Liver (tissue), 3 donors: Measurements from ENCODE around the gene MANBA.

Source experiments
- ATF3 ChIP-seq: IDR thresholded peaks from 2 replicates; pipeline ENCODE4 v1.6.1; 2016; ENCODE audit warnings: antibody characterized with exemption
- EGR1 ChIP-seq, 2 donors: IDR thresholded peaks; 2 replicates each; pipeline ENCODE4 v1.6.1; 2016 to 2018; ENCODE audit warnings: antibody characterized with exemption in 2 of 2, low read depth in 2 of 2
- GABPA ChIP-seq, 2 donors: IDR thresholded peaks in 1 of 2; conservative IDR thresholded peaks in 1 of 2; 2 replicates each; pipeline ENCODE4 v1.6.1; 2016; ENCODE audit warnings: antibody characterized with exemption in 2 of 2, mild to moderate bottlenecking in 1 of 2, moderate library complexity in 1 of 2
- HNF4A ChIP-seq, 2 donors: conservative IDR thresholded peaks; 2 replicates each; pipeline ENCODE4 v1.6.1; 2016; ENCODE audit warnings: antibody characterized with exemption in 2 of 2, mild to moderate bottlenecking in 2 of 2
- JUND ChIP-seq, 2 donors: IDR thresholded peaks; 2 replicates each; pipeline ENCODE4 v1.6.1; 2016; ENCODE audit warnings: antibody characterized with exemption in 2 of 2
- RAD21 ChIP-seq, 2 donors: IDR thresholded peaks; 2 replicates each; pipeline ENCODE4 v1.6.1; 2016; ENCODE audit warnings: antibody characterized with exemption in 2 of 2, mild to moderate bottlenecking in 2 of 2
- REST ChIP-seq: IDR thresholded peaks from 2 replicates; pipeline ENCODE4 v1.6.1; 2016; ENCODE audit warnings: antibody characterized with exemption, mild to moderate bottlenecking
- RXRA ChIP-seq, 2 donors: IDR thresholded peaks; 2 replicates each; pipeline ENCODE4 v1.6.1; 2017 to 2018; ENCODE audit warnings: antibody characterized with exemption in 2 of 2, mild to moderate bottlenecking in 1 of 2
- SP1 ChIP-seq: IDR thresholded peaks from 2 replicates; pipeline ENCODE4 v1.6.1; 2018; ENCODE audit warnings: antibody characterized with exemption, mild to moderate bottlenecking
- YY1 ChIP-seq: IDR thresholded peaks from 2 replicates; pipeline ENCODE4 v1.6.1; 2016; ENCODE audit warnings: antibody characterized with exemption, mild to moderate bottlenecking
- ZBTB33 ChIP-seq: IDR thresholded peaks from 2 replicates; pipeline ENCODE4 v1.6.1; 2016; ENCODE audit warnings: antibody characterized with exemption
- TF ChIP-seq, protein P1 (sequence below): fragments of 150-350 bp; IDR thresholded peaks from 2 replicates; pipeline ENCODE4 v1.5.1; 2017; ENCODE audit warnings: improper control_type of control experiment, low read depth, low read length; ENCODE audit not compliant: missing input control
- TF ChIP-seq, protein P2 (sequence below): IDR thresholded peaks from 2 replicates; pipeline ENCODE4 v1.6.1; 2016; ENCODE audit warnings: antibody characterized with exemption
- donor health status: healthy.
- donor health status: healthy.

GRCh38 chr4:102781570-102781969, 20.8 kb upstream of the MANBA start:
- TF ChIP-seq RAD21 (IDR thresholded peaks at IDR 0.05) (no peak), YY1 (no peak), SP1 (no peak), REST (no peak), HNF4A (conservative IDR thresholded peaks at IDR 0.05) (no peak), ATF3 (no peak), ZBTB33 (no peak), JUND (IDR thresholded peaks at IDR 0.05) (no peak), RXRA (IDR thresholded peaks at IDR 0.05) (no peak), EGR1 (IDR thresholded peaks at IDR 0.05; ENCODE audit: low read depth in 2 of 2) (no peak), GABPA (IDR thresholded peaks at IDR 0.05 in 1 of 2, conservative IDR thresholded peaks at IDR 0.05 in 1 of 2) (no peak)
- TF ChIP-seq, protein P1, sequence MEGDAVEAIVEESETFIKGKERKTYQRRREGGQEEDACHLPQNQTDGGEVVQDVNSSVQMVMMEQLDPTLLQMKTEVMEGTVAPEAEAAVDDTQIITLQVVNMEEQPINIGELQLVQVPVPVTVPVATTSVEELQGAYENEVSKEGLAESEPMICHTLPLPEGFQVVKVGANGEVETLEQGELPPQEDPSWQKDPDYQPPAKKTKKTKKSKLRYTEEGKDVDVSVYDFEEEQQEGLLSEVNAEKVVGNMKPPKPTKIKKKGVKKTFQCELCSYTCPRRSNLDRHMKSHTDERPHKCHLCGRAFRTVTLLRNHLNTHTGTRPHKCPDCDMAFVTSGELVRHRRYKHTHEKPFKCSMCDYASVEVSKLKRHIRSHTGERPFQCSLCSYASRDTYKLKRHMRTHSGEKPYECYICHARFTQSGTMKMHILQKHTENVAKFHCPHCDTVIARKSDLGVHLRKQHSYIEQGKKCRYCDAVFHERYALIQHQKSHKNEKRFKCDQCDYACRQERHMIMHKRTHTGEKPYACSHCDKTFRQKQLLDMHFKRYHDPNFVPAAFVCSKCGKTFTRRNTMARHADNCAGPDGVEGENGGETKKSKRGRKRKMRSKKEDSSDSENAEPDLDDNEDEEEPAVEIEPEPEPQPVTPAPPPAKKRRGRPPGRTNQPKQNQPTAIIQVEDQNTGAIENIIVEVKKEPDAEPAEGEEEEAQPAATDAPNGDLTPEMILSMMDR = no peak
- TF ChIP-seq, protein P2, sequence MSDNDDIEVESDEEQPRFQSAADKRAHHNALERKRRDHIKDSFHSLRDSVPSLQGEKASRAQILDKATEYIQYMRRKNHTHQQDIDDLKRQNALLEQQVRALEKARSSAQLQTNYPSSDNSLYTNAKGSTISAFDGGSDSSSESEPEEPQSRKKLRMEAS = no peak
